ENCODE results near the gene EEF2K.

The EEF2K gene

DNA sequence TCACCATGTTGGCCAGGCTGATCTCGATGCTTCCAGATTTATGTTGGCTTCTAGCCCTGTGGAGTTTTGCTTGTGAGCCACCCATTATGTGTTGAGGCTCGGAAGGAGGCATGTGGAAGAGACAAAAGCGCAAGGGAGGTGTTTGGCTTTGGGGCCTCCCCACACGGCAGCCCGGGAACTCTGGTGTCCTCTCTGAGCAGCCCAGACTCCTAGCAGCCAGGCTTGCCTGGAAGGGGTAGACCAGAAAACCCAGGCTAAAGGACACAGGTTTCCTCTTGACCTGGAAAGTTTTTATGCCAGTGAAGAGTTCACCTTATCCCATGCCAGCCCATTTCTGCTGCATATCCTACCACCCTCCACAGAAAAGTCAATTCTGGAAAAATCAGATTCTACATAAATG, 22.7 kb upstream of the EEF2K start:
- TF ChIP-seq, protein P1, sequence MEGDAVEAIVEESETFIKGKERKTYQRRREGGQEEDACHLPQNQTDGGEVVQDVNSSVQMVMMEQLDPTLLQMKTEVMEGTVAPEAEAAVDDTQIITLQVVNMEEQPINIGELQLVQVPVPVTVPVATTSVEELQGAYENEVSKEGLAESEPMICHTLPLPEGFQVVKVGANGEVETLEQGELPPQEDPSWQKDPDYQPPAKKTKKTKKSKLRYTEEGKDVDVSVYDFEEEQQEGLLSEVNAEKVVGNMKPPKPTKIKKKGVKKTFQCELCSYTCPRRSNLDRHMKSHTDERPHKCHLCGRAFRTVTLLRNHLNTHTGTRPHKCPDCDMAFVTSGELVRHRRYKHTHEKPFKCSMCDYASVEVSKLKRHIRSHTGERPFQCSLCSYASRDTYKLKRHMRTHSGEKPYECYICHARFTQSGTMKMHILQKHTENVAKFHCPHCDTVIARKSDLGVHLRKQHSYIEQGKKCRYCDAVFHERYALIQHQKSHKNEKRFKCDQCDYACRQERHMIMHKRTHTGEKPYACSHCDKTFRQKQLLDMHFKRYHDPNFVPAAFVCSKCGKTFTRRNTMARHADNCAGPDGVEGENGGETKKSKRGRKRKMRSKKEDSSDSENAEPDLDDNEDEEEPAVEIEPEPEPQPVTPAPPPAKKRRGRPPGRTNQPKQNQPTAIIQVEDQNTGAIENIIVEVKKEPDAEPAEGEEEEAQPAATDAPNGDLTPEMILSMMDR (IDR thresholded peaks at IDR 0.05; ENCODE audit: low read depth, low read length): no peak
- no peak for DNase-seq (ENCODE audit: extremely low read depth, low read depth)

DNA sequence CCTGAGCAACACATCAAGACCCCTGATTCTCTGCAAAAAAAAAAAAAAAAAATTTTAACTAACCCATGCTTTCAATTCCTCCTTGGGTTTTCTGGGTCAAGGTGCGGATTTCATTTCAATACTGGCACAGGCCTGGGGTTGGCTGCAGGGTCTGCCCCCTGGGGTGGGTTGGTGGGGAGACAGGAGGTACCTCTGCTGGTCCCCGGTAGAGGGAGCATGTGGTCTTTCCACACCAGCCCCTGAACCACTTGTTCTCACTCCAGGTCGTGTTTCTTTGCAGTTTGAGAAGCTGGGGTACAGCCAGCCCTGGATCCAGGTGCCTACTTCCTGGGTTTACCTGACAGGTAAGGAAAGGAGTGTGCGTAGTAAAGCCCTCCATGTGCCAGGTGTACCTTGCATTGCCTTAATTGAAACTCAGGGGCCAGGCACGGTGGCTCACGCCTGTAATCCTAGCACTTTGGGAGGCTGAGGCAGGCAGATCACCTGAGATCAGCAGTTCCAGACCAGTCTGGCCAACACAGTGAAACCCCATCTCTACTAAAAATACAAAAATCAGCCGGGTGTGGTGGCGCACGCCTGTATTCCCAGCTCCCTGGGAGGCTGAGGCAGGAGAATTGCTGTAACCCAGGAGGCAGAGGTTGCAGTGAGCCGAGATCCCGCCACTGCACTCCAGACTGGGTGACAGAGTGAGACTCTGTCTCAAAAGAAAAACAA, 22.0 kb upstream of the EEF2K start:
- DNase-seq (ENCODE audit: extremely low read depth, low read depth): no peak
- TF ChIP-seq, protein P1 (IDR thresholded peaks at IDR 0.05; ENCODE audit: low read depth, low read length): peak; percentile 13

DNA sequence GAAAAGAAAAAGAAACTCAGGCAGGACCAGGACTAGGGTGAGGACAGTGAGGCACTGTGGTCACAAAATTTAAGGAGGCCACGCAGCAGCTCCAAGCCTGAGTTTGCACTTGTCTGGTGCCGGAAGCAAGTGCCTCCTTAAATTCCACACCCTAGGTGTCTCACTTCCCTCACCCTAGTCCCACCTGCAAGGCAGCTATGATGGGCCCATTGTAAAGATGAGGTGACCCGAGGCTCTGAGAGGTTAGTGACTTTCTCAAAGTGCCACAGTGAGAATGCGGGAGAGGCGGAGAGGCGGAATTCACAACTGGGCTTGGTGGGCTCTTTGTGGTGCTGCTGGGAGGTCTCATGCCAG, 21.5 kb upstream of the EEF2K start:
- TF ChIP-seq, protein P1 (IDR thresholded peaks at IDR 0.05; ENCODE audit: low read depth, low read length): no peak
- DNase-seq (ENCODE audit: extremely low read depth, low read depth): no peak

DNA sequence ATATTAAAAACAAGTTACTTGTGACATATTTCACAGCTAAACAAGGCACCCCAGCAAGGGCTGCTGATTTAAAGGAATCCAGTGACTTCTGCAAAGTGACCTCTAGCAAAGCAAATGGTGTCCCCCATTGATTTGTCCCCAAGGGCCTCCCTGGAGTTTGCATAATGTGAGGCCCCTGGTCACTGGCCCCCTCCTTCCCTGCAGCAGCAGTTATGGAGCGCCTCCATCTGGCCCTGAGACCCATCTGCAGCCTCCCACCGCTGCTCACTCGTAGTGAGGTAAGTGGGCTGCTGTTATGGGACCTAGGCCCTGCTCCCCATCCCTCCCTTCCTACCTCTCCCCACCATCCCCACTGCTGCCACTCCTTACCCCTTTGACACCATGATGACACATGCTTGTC, 19.6 kb upstream of the EEF2K start:
- no peak for DNase-seq (ENCODE audit: extremely low read depth, low read depth)

DNA sequence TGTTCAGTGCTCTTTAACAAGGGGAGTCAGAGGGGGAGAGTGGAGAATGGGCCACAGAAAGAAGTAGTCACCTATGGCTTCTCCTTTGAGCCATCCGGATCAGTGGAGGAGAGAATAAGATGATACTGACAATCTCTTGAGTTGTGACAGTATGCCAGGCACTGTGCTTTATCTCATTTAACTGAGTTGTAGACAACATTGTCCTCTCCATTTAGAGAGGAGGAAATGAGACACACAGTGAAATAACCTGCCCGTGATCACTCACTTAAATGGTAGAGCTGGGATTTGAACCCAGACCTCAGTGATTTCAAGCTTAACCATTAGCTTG, 17.8 kb upstream of the EEF2K start:
- DNase-seq (ENCODE audit: extremely low read depth, low read depth): no peak
- TF ChIP-seq, protein P1 (IDR thresholded peaks at IDR 0.05; ENCODE audit: low read depth, low read length): no peak

More for the DNA sequence above, 19.6 kb upstream of the EEF2K start:
- TF ChIP-seq, protein P1 (IDR thresholded peaks at IDR 0.05; ENCODE audit: low read depth, low read length): no peak

DNA sequence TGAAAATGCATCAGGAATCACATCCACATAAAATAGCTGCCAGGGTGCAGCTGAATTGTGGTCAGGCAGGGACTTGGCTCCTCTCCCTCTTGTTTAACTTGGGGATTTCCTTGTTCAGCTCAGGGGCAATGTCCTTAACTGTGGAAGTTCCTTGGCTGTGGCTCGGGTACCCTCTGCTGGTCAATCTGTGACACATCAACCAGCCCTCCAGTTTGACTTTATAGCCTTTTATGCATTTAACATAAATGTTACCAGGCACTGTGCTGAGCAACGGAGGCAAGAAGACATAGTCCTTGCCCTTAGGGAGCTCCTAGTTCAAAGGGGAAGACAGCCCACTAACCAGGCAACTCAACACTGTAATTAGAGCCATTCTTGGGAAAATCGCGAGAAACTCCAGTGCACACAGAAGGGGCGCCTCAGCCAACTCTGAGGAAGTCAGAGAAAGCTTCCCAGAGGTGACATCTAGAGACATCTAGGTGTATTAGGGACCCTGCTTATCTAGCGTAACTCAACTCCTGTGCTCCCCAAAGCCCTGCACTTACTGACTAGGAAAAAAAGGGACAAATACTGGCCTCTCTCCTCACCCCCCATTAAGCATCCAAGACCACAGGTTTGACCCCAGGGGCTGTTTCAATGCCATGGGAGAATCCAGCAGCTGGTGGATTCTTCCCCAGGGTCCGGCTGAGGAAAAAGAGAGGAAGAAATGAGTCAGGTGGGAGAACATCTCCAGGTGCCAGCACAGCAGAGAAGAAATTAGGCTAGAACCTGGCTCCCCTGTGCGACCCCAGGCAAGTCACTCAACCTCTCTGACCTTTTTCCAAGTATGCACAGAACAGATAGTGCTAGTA, 17.3 kb upstream of the EEF2K start:
- peak; percentile 77 for DNase-seq (ENCODE audit: extremely low read depth, low read depth)
- TF ChIP-seq, protein P1 (IDR thresholded peaks at IDR 0.05; ENCODE audit: low read depth, low read length): peak; percentile 86

DNA sequence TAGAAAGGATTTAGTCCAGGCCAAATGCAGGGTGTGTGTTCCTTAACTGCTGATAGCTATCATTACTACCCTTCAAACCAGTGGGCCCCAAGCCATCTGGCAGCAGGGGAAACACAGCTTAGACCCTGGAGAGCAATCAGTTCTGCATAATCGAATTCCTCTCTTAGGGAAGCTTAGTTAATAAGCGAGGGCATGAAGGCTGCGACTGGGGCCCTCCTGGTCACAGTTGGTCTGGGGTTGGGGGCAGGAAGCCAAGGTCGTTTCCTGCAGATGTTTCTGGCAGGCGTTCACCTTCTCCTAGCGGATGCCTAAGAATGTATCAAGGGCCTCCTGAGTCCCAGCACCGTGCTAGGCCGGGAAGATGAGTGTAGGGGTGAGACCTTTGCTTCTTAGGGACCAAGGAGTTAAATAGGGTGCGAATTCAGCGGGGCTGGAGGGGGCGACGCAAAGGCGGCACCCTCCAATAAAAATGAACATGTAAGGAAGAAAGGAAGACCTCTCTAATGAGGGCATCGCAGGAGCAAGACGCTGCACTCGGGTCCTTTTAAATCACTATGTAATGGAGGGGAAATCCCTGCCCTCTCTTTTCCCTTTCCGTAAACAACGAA, 16.5 kb upstream of the EEF2K start:
- DNase-seq (ENCODE audit: extremely low read depth, low read depth): no peak
- TF ChIP-seq, protein P1 (IDR thresholded peaks at IDR 0.05; ENCODE audit: low read depth, low read length): no peak
